ENCODE results near the gene YY1AP1. TPM values are rescaled to one million over a fixed set of nuclear protein-coding genes. Genes with fewer than 3 reads are reported as not detected.
"Not testable (repeated sequence)": the region's sequence is repeated elsewhere in the genome, so short reads cannot be mapped to it uniquely, and the experiment has no call there.

Gene YY1AP1
- total RNA-seq, 1 experiment from 2014 or later = 59.3 TPM

DNA sequence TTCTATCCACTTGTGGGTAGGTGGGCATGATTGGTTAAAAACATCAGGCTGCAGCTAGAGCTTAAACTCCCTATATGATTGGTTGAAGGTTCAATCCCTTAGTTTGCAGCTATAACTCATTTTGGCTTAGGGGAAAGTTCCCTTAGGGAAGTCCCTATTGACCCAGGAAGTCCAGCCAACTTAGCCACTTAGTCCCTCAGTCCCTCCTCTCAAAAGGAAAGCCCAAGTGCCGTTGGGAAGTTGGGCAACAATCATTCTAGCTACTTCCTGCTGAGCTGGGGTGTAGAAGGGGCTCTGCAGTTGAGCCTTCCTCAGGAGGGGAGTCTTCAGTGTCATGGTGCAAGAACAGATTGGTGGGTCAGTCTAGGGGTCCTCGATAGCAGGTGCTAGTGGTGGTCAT, 66.4 kb downstream of the YY1AP1 start:
- intact Hi-C loops (cut with micrococcal nuclease; ENCODE audit: unreplicated experiment) = no loop called here
- DNase-seq (ENCODE audit: low spot score) = no peak
- ChIA-PET POLR2A (ENCODE audit: low non-redundant PET) (no interaction called here), CTCF (no interaction called here)
- no peak overlapping the region for H3K27ac ChIP-seq (ENCODE audit: low read depth, low read length, poor library complexity, severe bottlenecking)
- TF ChIP-seq EZH2 (IDR thresholded peaks at IDR 0.05; ENCODE audit: borderline replicate concordance, low read depth, low read length, poor library complexity, severe bottlenecking) = no peak
- TF ChIP-seq, protein P1, sequence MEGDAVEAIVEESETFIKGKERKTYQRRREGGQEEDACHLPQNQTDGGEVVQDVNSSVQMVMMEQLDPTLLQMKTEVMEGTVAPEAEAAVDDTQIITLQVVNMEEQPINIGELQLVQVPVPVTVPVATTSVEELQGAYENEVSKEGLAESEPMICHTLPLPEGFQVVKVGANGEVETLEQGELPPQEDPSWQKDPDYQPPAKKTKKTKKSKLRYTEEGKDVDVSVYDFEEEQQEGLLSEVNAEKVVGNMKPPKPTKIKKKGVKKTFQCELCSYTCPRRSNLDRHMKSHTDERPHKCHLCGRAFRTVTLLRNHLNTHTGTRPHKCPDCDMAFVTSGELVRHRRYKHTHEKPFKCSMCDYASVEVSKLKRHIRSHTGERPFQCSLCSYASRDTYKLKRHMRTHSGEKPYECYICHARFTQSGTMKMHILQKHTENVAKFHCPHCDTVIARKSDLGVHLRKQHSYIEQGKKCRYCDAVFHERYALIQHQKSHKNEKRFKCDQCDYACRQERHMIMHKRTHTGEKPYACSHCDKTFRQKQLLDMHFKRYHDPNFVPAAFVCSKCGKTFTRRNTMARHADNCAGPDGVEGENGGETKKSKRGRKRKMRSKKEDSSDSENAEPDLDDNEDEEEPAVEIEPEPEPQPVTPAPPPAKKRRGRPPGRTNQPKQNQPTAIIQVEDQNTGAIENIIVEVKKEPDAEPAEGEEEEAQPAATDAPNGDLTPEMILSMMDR (conservative IDR thresholded peaks at IDR 0.05; ENCODE audit: low read depth, low read length) = no peak
- no peaks in the 10 kb centered on the region for H3K27me3 ChIP-seq (replicated peaks; ENCODE audit: insufficient read depth, low read depth, low read length, poor library complexity)
- H3K4me1 ChIP-seq (ENCODE audit: insufficient read depth, low read length, poor library complexity, severe bottlenecking) = no peaks in the 10 kb centered on the region
- no peaks in the 10 kb centered on the region for H3K9me3 ChIP-seq (ENCODE audit: low read depth, low read length, poor library complexity, severe bottlenecking)
- H3K36me3 ChIP-seq (ENCODE audit: insufficient read depth, low read length, poor library complexity, severe bottlenecking) = no peaks in the 10 kb centered on the region
- H3K4me3 ChIP-seq (ENCODE audit: low read depth, low read length, poor library complexity, severe bottlenecking) = no peak overlapping the region
- BruUV-seq (replicated peaks) = no TSS peak

DNA sequence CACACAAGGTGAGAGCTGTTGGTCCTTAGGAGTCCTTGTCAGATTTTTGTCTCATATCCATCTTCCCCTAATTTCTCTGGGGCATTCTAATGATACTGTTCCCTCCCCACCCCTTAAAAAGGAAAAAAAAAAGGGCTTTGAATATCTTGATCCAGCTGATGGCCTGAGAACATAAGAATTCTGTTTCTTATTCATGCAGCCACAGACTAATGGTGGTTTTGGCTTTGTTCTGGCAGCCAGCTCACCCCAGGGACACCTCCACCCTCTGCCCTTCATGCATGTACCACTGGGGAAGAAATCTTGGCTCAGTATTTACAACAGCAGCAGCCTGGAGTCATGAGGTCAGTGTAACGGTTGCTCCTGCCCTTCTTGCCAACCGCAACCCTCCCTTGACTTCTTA, 75.3 kb downstream of the YY1AP1 start:
- H3K4me1 ChIP-seq (ENCODE audit: insufficient read depth, low read length, poor library complexity, severe bottlenecking); H3K27me3 ChIP-seq (replicated peaks; ENCODE audit: insufficient read depth, low read depth, low read length, poor library complexity); BruUV-seq (replicated peaks); POLR2A ChIA-PET (ENCODE audit: low non-redundant PET); H3K27ac ChIP-seq (ENCODE audit: low read depth, low read length, poor library complexity, severe bottlenecking); H3K9me3 ChIP-seq (ENCODE audit: low read depth, low read length, poor library complexity, severe bottlenecking); intact Hi-C loops (cut with micrococcal nuclease; ENCODE audit: unreplicated experiment); H3K36me3 ChIP-seq (ENCODE audit: insufficient read depth, low read length, poor library complexity, severe bottlenecking); DNase-seq (ENCODE audit: low spot score); H3K4me3 ChIP-seq (ENCODE audit: low read depth, low read length, poor library complexity, severe bottlenecking); CTCF ChIA-PET: not testable (repeated sequence)

DNA sequence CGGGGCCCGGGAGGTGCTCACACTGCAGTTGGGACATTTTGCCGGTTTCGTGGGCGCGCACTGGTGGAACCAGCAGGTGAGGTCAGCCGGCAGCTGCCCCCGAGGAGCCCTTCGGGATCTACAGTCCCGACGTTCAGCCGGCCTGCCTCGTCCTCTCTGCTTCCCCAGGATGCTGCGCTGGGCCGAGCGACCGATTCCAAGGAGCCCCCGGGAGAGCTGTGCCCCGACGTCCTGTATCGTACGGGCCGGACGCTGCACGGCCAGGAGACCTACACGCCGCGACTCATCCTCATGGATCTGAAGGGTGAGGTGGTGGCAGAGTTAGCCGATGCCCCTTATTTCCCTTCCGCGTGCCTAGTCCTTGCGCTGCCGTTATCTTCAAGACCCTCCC, 78.3 kb downstream of the YY1AP1 start:
- CTCF ChIA-PET = not testable (repeated sequence)

DNA sequence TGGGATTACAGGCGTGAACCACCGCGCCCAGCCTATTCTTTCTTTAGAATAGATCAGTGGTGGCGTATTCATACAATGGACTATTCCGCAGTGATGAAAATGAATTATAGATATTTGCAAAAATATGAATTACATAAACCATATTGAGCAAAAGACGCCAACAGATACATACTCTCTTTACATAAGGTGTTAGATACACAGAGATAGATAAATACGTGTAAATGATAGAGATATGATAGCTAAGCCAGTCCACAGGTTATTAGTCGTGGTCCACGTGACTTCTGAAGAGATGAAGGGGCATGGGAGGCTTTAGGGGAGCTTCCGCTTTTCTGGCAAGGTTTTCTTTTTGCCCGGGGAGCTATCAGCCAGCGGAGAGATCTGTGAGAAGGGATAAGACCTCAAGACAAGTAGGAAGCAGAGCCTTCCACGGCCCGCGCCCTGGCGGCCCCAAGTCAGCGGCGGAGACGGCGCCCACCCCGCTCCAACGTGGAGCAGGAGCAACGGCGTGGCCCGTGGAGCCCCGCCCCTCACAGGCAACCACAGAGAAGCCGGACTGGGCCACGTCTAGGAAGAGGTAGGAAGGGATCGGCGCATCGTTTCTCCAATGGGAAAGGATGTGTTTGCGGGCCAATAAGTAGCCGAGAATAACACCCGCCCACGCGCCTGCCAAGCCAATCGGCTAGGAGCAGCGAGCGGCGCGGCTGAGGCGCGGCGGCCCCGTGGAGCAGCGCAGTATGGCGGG, 78.9 kb downstream of the YY1AP1 start, which contains the start of gene MSTO1:
MSTO1 (plus strand) TSS at position 704 of the 742 bp plus-strand sequence; CDS start at position 735, 31 bp downstream.
- Histone ChIP-seq H3K36me3 (ENCODE audit: insufficient read depth, low read length, poor library complexity, severe bottlenecking) (peaks cover 9% of the 10 kb centered on the region), H3K4me1 (ENCODE audit: insufficient read depth, low read length, poor library complexity, severe bottlenecking) (no peaks in the 10 kb centered on the region), H3K27ac (ENCODE audit: low read depth, low read length, poor library complexity, severe bottlenecking) (peak within 1 kb of the TSS; percentile 52), H3K9me3 (ENCODE audit: low read depth, low read length, poor library complexity, severe bottlenecking) (no peaks in the 10 kb centered on the region), H3K4me3 (ENCODE audit: low read depth, low read length, poor library complexity, severe bottlenecking) (peak within 1 kb of the TSS; percentile 45), H3K27me3 (replicated peaks; ENCODE audit: insufficient read depth, low read depth, low read length, poor library complexity) (no peaks in the 10 kb centered on the region)
- POLR2A ChIA-PET (ENCODE audit: low non-redundant PET) = no interaction called here
- CTCF ChIA-PET = no interaction called here
- no peak for TF ChIP-seq EZH2 (IDR thresholded peaks at IDR 0.05; ENCODE audit: borderline replicate concordance, low read depth, low read length, poor library complexity, severe bottlenecking)
- TF ChIP-seq, protein P1 (conservative IDR thresholded peaks at IDR 0.05; ENCODE audit: low read depth, low read length) = no peak
- peak; percentile 99 for DNase-seq (ENCODE audit: low spot score)
- TSS peak; percentile 99 for BruUV-seq (replicated peaks)
- intact Hi-C loops (cut with micrococcal nuclease; ENCODE audit: unreplicated experiment) = no loop called here

More for the DNA sequence above, 78.3 kb downstream of the YY1AP1 start:
- peak overlapping the region; percentile 45 for H3K4me3 ChIP-seq (ENCODE audit: low read depth, low read length, poor library complexity, severe bottlenecking)
- POLR2A ChIA-PET (ENCODE audit: low non-redundant PET); H3K9me3 ChIP-seq (ENCODE audit: low read depth, low read length, poor library complexity, severe bottlenecking); H3K36me3 ChIP-seq (ENCODE audit: insufficient read depth, low read length, poor library complexity, severe bottlenecking); H3K27ac ChIP-seq (ENCODE audit: low read depth, low read length, poor library complexity, severe bottlenecking); DNase-seq (ENCODE audit: low spot score); H3K4me1 ChIP-seq (ENCODE audit: insufficient read depth, low read length, poor library complexity, severe bottlenecking); H3K27me3 ChIP-seq (replicated peaks; ENCODE audit: insufficient read depth, low read depth, low read length, poor library complexity); intact Hi-C loops (cut with micrococcal nuclease; ENCODE audit: unreplicated experiment); BruUV-seq (replicated peaks): not testable (repeated sequence)

Other genes starting within 250 kb of the YY1AP1 start
- gene ASH1L, start 126.0 kb downstream of the YY1AP1 start, total RNA-seq (2021) = 47.5 and 49.6 TPM in 2 replicates
- 80.5 and 83.3 TPM in 2 replicates for gene MSTO1, start 78.6 kb downstream of the YY1AP1 start, total RNA-seq (2021)
- 183 and 205 TPM in 2 replicates for gene DAP3, start 317 bp upstream of the YY1AP1 start, total RNA-seq (2021)
- gene GON4L, start 168.4 kb upstream of the YY1AP1 start, total RNA-seq (2021) = 55.7 and 59.9 TPM in 2 replicates
- 10.2 and 10.6 TPM in 2 replicates for gene SYT11, start 170.8 kb upstream of the YY1AP1 start, total RNA-seq (2021)
- 27.5 and 29.6 TPM in 2 replicates for gene RIT1, start 222.6 kb upstream of the YY1AP1 start, total RNA-seq (2021)
- 92.7 and 93.3 TPM in 2 replicates for gene KHDC4, start 245.6 kb upstream of the YY1AP1 start, total RNA-seq (2021)

Data from A673 (cell line).